ENCODE data around the gene EGF.
A peak's percentile ranks its signal among the peaks of the same experiment; 100 is the strongest.

Gene EGF

DNA sequence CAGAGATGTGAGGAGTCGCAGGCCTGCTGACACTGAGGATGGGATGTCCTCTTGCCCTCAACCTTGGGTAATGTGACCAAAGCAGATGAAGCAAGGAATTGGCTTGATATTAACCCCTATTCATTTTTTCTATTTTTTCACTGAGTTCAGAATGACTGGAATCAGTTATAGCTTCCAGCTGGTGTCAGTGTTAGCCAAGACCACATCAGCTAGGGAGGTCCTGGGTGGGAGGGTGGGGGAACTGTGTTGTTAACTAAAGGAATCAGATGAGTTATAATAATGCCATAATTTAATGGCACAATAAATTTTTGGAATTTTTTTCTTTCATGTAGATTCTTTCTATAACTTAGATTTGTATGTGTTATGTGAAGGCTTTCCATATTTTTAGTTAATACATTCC is 91.9 kb downstream of the EGF start:
- no peaks in the 10 kb centered on the region for H3K36me3 ChIP-seq (ENCODE audit: control insufficient read depth in 1 of 2, insufficient read depth in 2 of 2, low read depth in 1 of 2, low read length in 2 of 2)
- 100% methylated on average over 1 of the region's 1 CpG for WGBS
- peaks cover under 1% of the 10 kb centered on the region for H3K4me1 ChIP-seq (ENCODE audit: control insufficient read depth, insufficient read depth, low read depth, low read length)
- no peak overlapping the region for H3K18ac ChIP-seq (ENCODE audit: low read depth in 1 of 2, low read length in 2 of 2)
- H2BK15ac ChIP-seq (ENCODE audit: low read depth, poor library complexity, severe bottlenecking), result no peak overlapping the region
- H3K4me3 ChIP-seq (ENCODE audit: insufficient read depth in 1 of 2, low read depth in 1 of 2, low read length in 2 of 2), result no peak overlapping the region
- DNase-seq, result no peak
- H3K27me3 ChIP-seq (ENCODE audit: control insufficient read depth in 1 of 2, insufficient read depth in 1 of 2, low read length in 2 of 2), result no peaks in the 10 kb centered on the region
- no peak overlapping the region for H2AK5ac ChIP-seq (ENCODE audit: low read length, severe bottlenecking)
- no peak overlapping the region for H2BK12ac ChIP-seq (ENCODE audit: low read length in 2 of 2)
- H3K9ac ChIP-seq (ENCODE audit: low read length), result no peak overlapping the region
- no peak overlapping the region for H2BK120ac ChIP-seq (ENCODE audit: low read depth, low read length)
- H3K4me2 ChIP-seq (ENCODE audit: low read length, poor library complexity, severe bottlenecking), result no peak overlapping the region
- no peak overlapping the region for H2AFZ ChIP-seq (ENCODE audit: low read depth, low read length)
- no peak overlapping the region for H3K27ac ChIP-seq (ENCODE audit: low read length, poor library complexity, severe bottlenecking)
- no peaks in the 10 kb centered on the region for H3K79me1 ChIP-seq (replicated peaks; ENCODE audit: low read length, poor library complexity, severe bottlenecking)
- H3K14ac ChIP-seq (ENCODE audit: low read length in 2 of 2), result no peak overlapping the region
- no peak overlapping the region for H4K8ac ChIP-seq (ENCODE audit: low read length)
- no peak overlapping the region for H2BK5ac ChIP-seq (ENCODE audit: low read depth, low read length, poor library complexity, severe bottlenecking)
- H3K23ac ChIP-seq (ENCODE audit: low read length in 2 of 2), result no peak overlapping the region
- H4K91ac ChIP-seq (ENCODE audit: low read length), result no peak overlapping the region
- H3K4ac ChIP-seq (ENCODE audit: low read depth in 1 of 2, low read length in 2 of 2), result no peak overlapping the region
- no peaks in the 10 kb centered on the region for H3K9me3 ChIP-seq (ENCODE audit: control insufficient read depth, low read length)

DNA sequence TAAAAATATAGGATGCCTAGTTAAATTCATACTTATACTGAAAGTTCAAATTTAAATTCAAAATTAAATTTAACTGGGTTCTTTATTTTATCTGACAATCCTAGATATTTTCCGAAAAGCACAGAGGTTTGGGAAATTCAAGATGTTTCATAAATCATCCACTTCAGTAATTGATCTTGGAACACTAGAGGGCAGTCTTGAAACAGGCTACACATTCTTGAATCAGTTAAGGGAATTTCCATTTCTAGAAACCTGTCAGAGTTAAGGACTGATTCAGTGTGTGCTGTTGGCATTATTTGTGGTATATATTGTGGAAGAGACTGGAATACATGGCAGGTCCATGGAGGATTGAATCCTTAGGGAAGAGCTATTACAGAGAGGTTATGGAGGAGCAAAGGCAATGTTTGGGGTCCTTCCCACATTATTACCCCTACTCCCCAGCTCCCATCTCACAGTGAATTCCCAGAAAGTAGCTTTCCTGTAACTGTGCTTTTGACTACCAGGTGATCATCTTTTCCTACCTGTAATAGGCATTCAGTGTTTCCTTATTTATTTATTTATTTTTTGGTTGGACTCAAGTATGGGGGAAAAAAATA is 92.9 kb downstream of the EGF start:
- no peaks in the 10 kb centered on the region for H3K27me3 ChIP-seq (ENCODE audit: control insufficient read depth in 1 of 2, insufficient read depth in 1 of 2, low read length in 2 of 2)
- H4K8ac ChIP-seq (ENCODE audit: low read length), result no peak overlapping the region
- H3K9me3 ChIP-seq (ENCODE audit: control insufficient read depth, low read length), result no peaks in the 10 kb centered on the region
- DNase-seq, result peak; percentile 78
- no peak overlapping the region for H3K4ac ChIP-seq (ENCODE audit: low read depth in 1 of 2, low read length in 2 of 2)
- no peak overlapping the region for H3K14ac ChIP-seq (ENCODE audit: low read length in 2 of 2)
- no peak overlapping the region for H2AFZ ChIP-seq (ENCODE audit: low read depth, low read length)
- no peak overlapping the region for H3K9ac ChIP-seq (ENCODE audit: low read length)
- H2BK12ac ChIP-seq (ENCODE audit: low read length in 2 of 2), result no peak overlapping the region
- H4K91ac ChIP-seq (ENCODE audit: low read length), result no peak overlapping the region
- WGBS, result 17% methylated on average over 1 of the region's 1 CpG
- H3K4me2 ChIP-seq (ENCODE audit: low read length, poor library complexity, severe bottlenecking), result no peak overlapping the region
- H2BK5ac ChIP-seq (ENCODE audit: low read depth, low read length, poor library complexity, severe bottlenecking), result no peak overlapping the region
- no peak overlapping the region for H2BK120ac ChIP-seq (ENCODE audit: low read depth, low read length)
- H3K18ac ChIP-seq (ENCODE audit: low read depth in 1 of 2, low read length in 2 of 2), result no peak overlapping the region
- no peak overlapping the region for H3K4me3 ChIP-seq (ENCODE audit: insufficient read depth in 1 of 2, low read depth in 1 of 2, low read length in 2 of 2)
- no peak overlapping the region for H3K27ac ChIP-seq (ENCODE audit: low read length, poor library complexity, severe bottlenecking)
- H3K4me1 ChIP-seq (ENCODE audit: control insufficient read depth, insufficient read depth, low read depth, low read length), result no peaks in the 10 kb centered on the region
- H2AK5ac ChIP-seq (ENCODE audit: low read length, severe bottlenecking), result peak overlapping the region; percentile 37
- H2BK15ac ChIP-seq (ENCODE audit: low read depth, poor library complexity, severe bottlenecking), result no peak overlapping the region
- no peak overlapping the region for H3K23ac ChIP-seq (ENCODE audit: low read length in 2 of 2)
- H3K79me1 ChIP-seq (replicated peaks; ENCODE audit: low read length, poor library complexity, severe bottlenecking), result no peaks in the 10 kb centered on the region
- H3K36me3 ChIP-seq (ENCODE audit: control insufficient read depth in 1 of 2, insufficient read depth in 2 of 2, low read depth in 1 of 2, low read length in 2 of 2), result no peaks in the 10 kb centered on the region

- Histone ChIP-seq H2BK15ac (ENCODE audit: low read depth, poor library complexity, severe bottlenecking) (no peak overlapping the region), H3K9ac (ENCODE audit: low read length) (no peak overlapping the region), H2BK12ac (ENCODE audit: low read length in 2 of 2) (no peak overlapping the region), H3K9me3 (ENCODE audit: control insufficient read depth, low read length) (no peaks in the 10 kb centered on the region), H3K14ac (ENCODE audit: low read length in 2 of 2) (no peak overlapping the region), H2AK5ac (ENCODE audit: low read length, severe bottlenecking) (no peak overlapping the region), H2BK5ac (ENCODE audit: low read depth, low read length, poor library complexity, severe bottlenecking) (no peak overlapping the region), H3K4ac (ENCODE audit: low read depth in 1 of 2, low read length in 2 of 2) (no peak overlapping the region), H3K27ac (ENCODE audit: low read length, poor library complexity, severe bottlenecking) (no peak overlapping the region), H3K27me3 (ENCODE audit: control insufficient read depth in 1 of 2, insufficient read depth in 1 of 2, low read length in 2 of 2) (no peaks in the 10 kb centered on the region), H2AFZ (ENCODE audit: low read depth, low read length) (no peak overlapping the region), H3K4me3 (ENCODE audit: insufficient read depth in 1 of 2, low read depth in 1 of 2, low read length in 2 of 2) (no peak overlapping the region), H3K4me2 (ENCODE audit: low read length, poor library complexity, severe bottlenecking) (no peak overlapping the region), H3K23ac (ENCODE audit: low read length in 2 of 2) (no peak overlapping the region), H4K8ac (ENCODE audit: low read length) (no peak overlapping the region), H3K36me3 (ENCODE audit: control insufficient read depth in 1 of 2, insufficient read depth in 2 of 2, low read depth in 1 of 2, low read length in 2 of 2) (no peaks in the 10 kb centered on the region), H2BK120ac (ENCODE audit: low read depth, low read length) (no peak overlapping the region), H4K91ac (ENCODE audit: low read length) (no peak overlapping the region), H3K79me1 (replicated peaks; ENCODE audit: low read length, poor library complexity, severe bottlenecking) (no peaks in the 10 kb centered on the region), H3K4me1 (ENCODE audit: control insufficient read depth, insufficient read depth, low read depth, low read length) (no peaks in the 10 kb centered on the region), H3K18ac (ENCODE audit: low read depth in 1 of 2, low read length in 2 of 2) (no peak overlapping the region)
- WGBS, result 100% methylated on average over 3 of the region's 3 CpGs
- DNase-seq, result no peak
Measured at GRCh38 chr4:110007217-110007616, 94.5 kb downstream of the EGF start.

GRCh38 chr4:110008540-110008939 is 95.9 kb downstream of the EGF start:
- Histone ChIP-seq H3K23ac (ENCODE audit: low read length in 2 of 2) (no peak overlapping the region), H3K9me3 (ENCODE audit: control insufficient read depth, low read length) (no peaks in the 10 kb centered on the region), H3K27ac (ENCODE audit: low read length, poor library complexity, severe bottlenecking) (no peak overlapping the region), H3K14ac (ENCODE audit: low read length in 2 of 2) (no peak overlapping the region), H2AFZ (ENCODE audit: low read depth, low read length) (no peak overlapping the region), H2AK5ac (ENCODE audit: low read length, severe bottlenecking) (no peak overlapping the region), H4K8ac (ENCODE audit: low read length) (no peak overlapping the region), H3K36me3 (ENCODE audit: control insufficient read depth in 1 of 2, insufficient read depth in 2 of 2, low read depth in 1 of 2, low read length in 2 of 2) (no peaks in the 10 kb centered on the region), H3K4ac (ENCODE audit: low read depth in 1 of 2, low read length in 2 of 2) (no peak overlapping the region), H3K9ac (ENCODE audit: low read length) (no peak overlapping the region), H4K91ac (ENCODE audit: low read length) (no peak overlapping the region), H3K4me1 (ENCODE audit: control insufficient read depth, insufficient read depth, low read depth, low read length) (no peaks in the 10 kb centered on the region), H2BK15ac (ENCODE audit: low read depth, poor library complexity, severe bottlenecking) (no peak overlapping the region), H3K4me2 (ENCODE audit: low read length, poor library complexity, severe bottlenecking) (no peak overlapping the region), H3K79me1 (replicated peaks; ENCODE audit: low read length, poor library complexity, severe bottlenecking) (no peaks in the 10 kb centered on the region), H2BK120ac (ENCODE audit: low read depth, low read length) (no peak overlapping the region), H3K4me3 (ENCODE audit: insufficient read depth in 1 of 2, low read depth in 1 of 2, low read length in 2 of 2) (no peak overlapping the region), H3K18ac (ENCODE audit: low read depth in 1 of 2, low read length in 2 of 2) (no peak overlapping the region), H2BK12ac (ENCODE audit: low read length in 2 of 2) (no peak overlapping the region), H3K27me3 (ENCODE audit: control insufficient read depth in 1 of 2, insufficient read depth in 1 of 2, low read length in 2 of 2) (no peaks in the 10 kb centered on the region), H2BK5ac (ENCODE audit: low read depth, low read length, poor library complexity, severe bottlenecking) (no peak overlapping the region)
- 67% methylated on average over 2 of the region's 2 CpGs for WGBS
- DNase-seq, result no peak

Data from mesenchymal stem cell (in vitro differentiated cells and primary cell).